Measurements from ENCODE around the gene ABCG4. TPM values are rescaled to one million over a fixed set of nuclear protein-coding genes. Genes with fewer than 3 reads are reported as not detected.

ABCG4 gene
- total and polyA plus RNA-seq, 9 of the 15 experiments (the other 6 are each of a cell fraction or from before 2014, with no cell fraction given), result 0.03 to 0.11 (median 0.07) TPM; not detected in 4

DNA sequence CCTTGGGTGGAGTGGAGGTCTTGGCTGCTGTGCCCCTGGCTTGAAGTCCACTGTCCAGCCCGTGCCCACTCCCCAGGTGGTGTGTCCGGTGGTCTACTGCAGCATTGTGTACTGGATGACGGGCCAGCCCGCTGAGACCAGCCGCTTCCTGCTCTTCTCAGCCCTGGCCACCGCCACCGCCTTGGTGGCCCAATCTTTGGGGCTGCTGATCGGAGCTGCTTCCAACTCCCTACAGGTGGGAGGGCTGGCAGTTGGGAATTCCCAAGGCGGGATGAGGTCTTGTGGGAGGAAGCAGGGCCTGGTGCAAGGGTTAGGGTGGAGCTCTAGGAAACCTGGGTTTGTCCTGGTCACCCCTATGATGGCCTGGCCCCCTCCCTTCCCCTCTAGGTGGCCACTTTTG lies 11.3 kb downstream of the ABCG4 start (continued):
- no peak for TF ChIP-seq ZBTB1 (CRISPR knock-in tag; IDR thresholded peaks at IDR 0.05; ENCODE audit: borderline replicate concordance, low read depth)
- no peak for TF ChIP-seq HDAC6 (IDR thresholded peaks at IDR 0.05; ENCODE audit: low read depth, low read length)
- TF ChIP-seq SP1 (CRISPR knock-in tag; IDR thresholded peaks at IDR 0.05), result no peak
- TF ChIP-seq SRSF3 (IDR thresholded peaks at IDR 0.05; ENCODE audit: insufficient read depth, low read length), result no peak
- TF ChIP-seq SP2 (IDR thresholded peaks at IDR 0.05; ENCODE audit: extremely low read depth, low read depth, low read length, poor library complexity, severe bottlenecking), result no peak

DNA sequence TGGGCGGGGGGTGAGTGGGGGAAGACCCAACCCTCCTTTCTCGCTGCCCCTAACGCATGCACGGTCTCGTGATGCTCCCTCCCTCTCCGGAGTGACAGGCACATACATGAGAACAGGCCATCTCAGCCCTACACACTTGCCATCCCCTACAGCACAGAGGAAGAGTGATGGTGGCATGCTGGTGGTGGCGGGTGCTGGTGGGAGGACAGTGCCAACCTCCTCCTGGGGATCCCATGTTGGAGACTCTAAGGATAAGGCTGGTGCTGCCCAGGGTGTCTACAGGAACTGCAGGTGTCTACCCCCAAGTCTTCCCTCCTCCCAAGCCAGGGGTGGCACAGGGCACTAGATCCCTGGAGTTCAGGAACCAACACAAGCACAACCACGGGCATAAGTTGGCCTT lies 13.0 kb downstream of the ABCG4 start:
- ChIA-PET POLR2A (no interaction called here), CTCF (ENCODE audit: low intra/inter-chr PET ratio) (no interaction called here)
- Histone ChIP-seq H3K9me3 (replicated peaks; ENCODE audit: control insufficient read depth, insufficient read depth, low read depth, low read length) (no peaks in the 10 kb centered on the region), H3K27me3 (ENCODE audit: control insufficient read depth in 2 of 2, insufficient read depth in 2 of 2, low read length in 2 of 2) (peaks cover 4 to 49% of the 10 kb centered on the region in 2 experiments; a peak in 4 of 5 replicates), H4K20me1 (replicated peaks; ENCODE audit: control insufficient read depth, insufficient read depth, low read length) (no peaks in the 10 kb centered on the region), H3K27ac (ENCODE audit: extremely low read depth, low read depth, low read length) (no peak overlapping the region), H3K9ac (ENCODE audit: insufficient read depth in 1 of 2, low read depth in 2 of 2, low read length in 2 of 2) (no peak overlapping the region), H3K79me2 (ENCODE audit: control insufficient read depth, insufficient read depth, low read length) (no peaks in the 10 kb centered on the region), H3K36me3 (ENCODE audit: control insufficient read depth, insufficient read depth, low read length) (no peaks in the 10 kb centered on the region), H3K4me2 (ENCODE audit: insufficient read depth, low read length) (no peak overlapping the region), H3K9me1 (ENCODE audit: control insufficient read depth, insufficient read depth, low read length) (no peaks in the 10 kb centered on the region), H3K4me3 (no peak overlapping the region), H3K4me1 (replicated peaks in 1 of 2; ENCODE audit: control insufficient read depth in 2 of 2, insufficient read depth in 2 of 2, low read length in 2 of 2) (peaks cover 1 to 7% of the 10 kb centered on the region in 2 experiments; a peak in 2 of 5 replicates), H2AFZ (ENCODE audit: low read depth, low read length) (no peak overlapping the region)
- FAIRE-seq (no peak), DNase-seq (ENCODE audit: extremely low read depth in 1 of 4, low spot score in 3 of 4) (no peak), ATAC-seq (no peak)
- no TSS peak for BruUV-seq (replicated peaks)
- intact Hi-C loops (cut with micrococcal nuclease) (no loop called here), in situ Hi-C loops (cut with MboI) (no loop called here)
- 1% methylated on average over 8 of the region's 8 CpGs for WGBS (ENCODE audit: insufficient coverage, low coverage, missing lambda C conversion rate)
- no peak for TF ChIP-seq EP300 (IDR thresholded peaks at IDR 0.05; ENCODE audit: low read length)
- TF ChIP-seq XRCC3 (IDR thresholded peaks at IDR 0.05), result no peak
- no peak for TF ChIP-seq ZC3H8 (IDR thresholded peaks at IDR 0.05)
- TF ChIP-seq, protein P1, sequence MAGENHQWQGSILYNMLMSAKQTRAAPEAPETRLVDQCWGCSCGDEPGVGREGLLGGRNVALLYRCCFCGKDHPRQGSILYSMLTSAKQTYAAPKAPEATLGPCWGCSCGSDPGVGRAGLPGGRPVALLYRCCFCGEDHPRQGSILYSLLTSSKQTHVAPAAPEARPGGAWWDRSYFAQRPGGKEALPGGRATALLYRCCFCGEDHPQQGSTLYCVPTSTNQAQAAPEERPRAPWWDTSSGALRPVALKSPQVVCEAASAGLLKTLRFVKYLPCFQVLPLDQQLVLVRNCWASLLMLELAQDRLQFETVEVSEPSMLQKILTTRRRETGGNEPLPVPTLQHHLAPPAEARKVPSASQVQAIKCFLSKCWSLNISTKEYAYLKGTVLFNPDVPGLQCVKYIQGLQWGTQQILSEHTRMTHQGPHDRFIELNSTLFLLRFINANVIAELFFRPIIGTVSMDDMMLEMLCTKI (IDR thresholded peaks at IDR 0.05; ENCODE audit: partially characterized antibody), result no peak
- TF ChIP-seq, protein P2, sequence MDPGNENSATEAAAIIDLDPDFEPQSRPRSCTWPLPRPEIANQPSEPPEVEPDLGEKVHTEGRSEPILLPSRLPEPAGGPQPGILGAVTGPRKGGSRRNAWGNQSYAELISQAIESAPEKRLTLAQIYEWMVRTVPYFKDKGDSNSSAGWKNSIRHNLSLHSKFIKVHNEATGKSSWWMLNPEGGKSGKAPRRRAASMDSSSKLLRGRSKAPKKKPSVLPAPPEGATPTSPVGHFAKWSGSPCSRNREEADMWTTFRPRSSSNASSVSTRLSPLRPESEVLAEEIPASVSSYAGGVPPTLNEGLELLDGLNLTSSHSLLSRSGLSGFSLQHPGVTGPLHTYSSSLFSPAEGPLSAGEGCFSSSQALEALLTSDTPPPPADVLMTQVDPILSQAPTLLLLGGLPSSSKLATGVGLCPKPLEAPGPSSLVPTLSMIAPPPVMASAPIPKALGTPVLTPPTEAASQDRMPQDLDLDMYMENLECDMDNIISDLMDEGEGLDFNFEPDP (CRISPR knock-in tag; IDR thresholded peaks at IDR 0.05), result no peak
- TF ChIP-seq NELFE (IDR thresholded peaks at IDR 0.05; ENCODE audit: insufficient read depth, insufficient read length), result no peak
- no peak for TF ChIP-seq ZNF3 (CRISPR knock-in tag; IDR thresholded peaks at IDR 0.05)
- TF ChIP-seq, protein P3, sequence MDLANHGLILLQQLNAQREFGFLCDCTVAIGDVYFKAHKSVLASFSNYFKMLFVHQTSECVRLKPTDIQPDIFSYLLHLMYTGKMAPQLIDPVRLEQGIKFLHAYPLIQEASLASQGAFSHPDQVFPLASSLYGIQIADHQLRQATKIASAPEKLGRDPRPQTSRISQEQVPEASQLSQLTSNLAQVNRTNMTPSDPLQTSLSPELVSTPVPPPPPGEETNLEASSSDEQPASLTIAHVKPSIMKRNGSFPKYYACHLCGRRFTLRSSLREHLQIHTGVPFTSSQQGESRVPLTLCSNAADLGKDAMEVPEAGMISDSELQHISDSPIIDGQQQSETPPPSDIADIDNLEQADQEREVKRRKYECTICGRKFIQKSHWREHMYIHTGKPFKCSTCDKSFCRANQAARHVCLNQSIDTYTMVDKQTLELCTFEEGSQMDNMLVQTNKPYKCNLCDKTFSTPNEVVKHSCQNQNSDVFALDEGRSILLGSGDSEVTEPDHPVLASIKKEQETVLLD (IDR thresholded peaks at IDR 0.05), result no peak
- TF ChIP-seq NR2C1 (IDR thresholded peaks at IDR 0.05), result no peak
- no peak for TF ChIP-seq NR2C1 (tag; IDR thresholded peaks at IDR 0.05)
- no peak for TF ChIP-seq HMGN3 (IDR thresholded peaks at IDR 0.05; ENCODE audit: borderline replicate concordance, extremely low read depth, insufficient read length, low read depth, low read length)
- no peak for TF ChIP-seq EP400 (IDR thresholded peaks at IDR 0.05)
- TF ChIP-seq RBM25 (IDR thresholded peaks at IDR 0.05; ENCODE audit: low read depth, low read length, severe bottlenecking), result no peak
